HUES64 (cell line): Measurements from ENCODE around the gene GRM8.

Source experiments
- H3K27ac ChIP-seq: 2 replicates; pipeline ENCODE4 v1.7.0; 2013; ENCODE audit warnings: low read depth, low read length, inconsistent platforms
- H3K27me3 ChIP-seq: 2 replicates; pipeline ENCODE4 v1.6.1; 2013; ENCODE audit warnings: mild to moderate bottlenecking, low read length; ENCODE audit not compliant: insufficient read depth
- H3K36me3 ChIP-seq: 2 replicates; pipeline ENCODE4 v1.6.1; 2013; ENCODE audit warnings: mild to moderate bottlenecking, low read length; ENCODE audit not compliant: insufficient read depth
- H3K4me1 ChIP-seq: 2 replicates; pipeline ENCODE4 v1.6.1; 2013; ENCODE audit warnings: mild to moderate bottlenecking, low read length, moderate library complexity; ENCODE audit not compliant: insufficient read depth
- H3K4me3 ChIP-seq: 2 replicates; pipeline ENCODE4 v1.5.1; 2013; ENCODE audit warnings: mild to moderate bottlenecking, low read length, moderate library complexity
- H3K9ac ChIP-seq: 2 replicates; pipeline ENCODE4 v1.6.1; 2013; ENCODE audit warnings: mild to moderate bottlenecking, low read depth, low read length
- H3K9me3 ChIP-seq: 2 replicates; pipeline ENCODE4 v1.6.1; 2013; ENCODE audit warnings: low read depth, low read length; ENCODE audit not compliant: insufficient read depth
- WGBS: fragments of 150-250, 120-280 bp; methylation state at CpG from one replicate; pipeline ENCODE4 v1.1.7; 2013; ENCODE audit warnings: missing lambda C conversion rate; 5-methylcytosine and 5-hydroxymethylcytosine counted together

GRM8 gene

GRCh38 chr7:126511046-126511445, 741.7 kb downstream of the GRM8 start:
- H3K4me1 ChIP-seq, result no peaks in the 10 kb centered on the region
- H3K36me3 ChIP-seq, result no peaks in the 10 kb centered on the region
- no peak overlapping the region for H3K4me3 ChIP-seq
- H3K9me3 ChIP-seq, result peaks cover 4% of the 10 kb centered on the region
- no peaks in the 10 kb centered on the region for H3K27me3 ChIP-seq
- 70% methylated on average over 2 of the region's 2 CpGs for WGBS
- no peak overlapping the region for H3K9ac ChIP-seq
- H3K27ac ChIP-seq, result no peak overlapping the region

- WGBS, result 89% methylated on average over 2 of the region's 2 CpGs
- H3K9ac ChIP-seq, result no peak overlapping the region
- H3K4me3 ChIP-seq, result no peak overlapping the region
- H3K9me3 ChIP-seq, result no peaks in the 10 kb centered on the region
- H3K36me3 ChIP-seq, result no peaks in the 10 kb centered on the region
- no peaks in the 10 kb centered on the region for H3K27me3 ChIP-seq
- H3K4me1 ChIP-seq, result no peaks in the 10 kb centered on the region
- no peak overlapping the region for H3K27ac ChIP-seq
Measured at GRCh38 chr7:126501617-126502016, 751.1 kb downstream of the GRM8 start.

- no peaks in the 10 kb centered on the region for H3K27me3 ChIP-seq
- H3K9me3 ChIP-seq, result no peaks in the 10 kb centered on the region
- no peak overlapping the region for H3K27ac ChIP-seq
- H3K36me3 ChIP-seq, result no peaks in the 10 kb centered on the region
- H3K4me1 ChIP-seq, result no peaks in the 10 kb centered on the region
- H3K9ac ChIP-seq, result no peak overlapping the region
- no peak overlapping the region for H3K4me3 ChIP-seq
- 90% methylated on average over 5 of the region's 5 CpGs for WGBS
Measured at GRCh38 chr7:126499481-126499880, 753.3 kb downstream of the GRM8 start.

- 95% methylated on average over 2 of the region's 2 CpGs for WGBS
- no peaks in the 10 kb centered on the region for H3K9me3 ChIP-seq
Measured at GRCh38 chr7:126495733-126496132, 757.0 kb downstream of the GRM8 start.

GRCh38 chr7:126495001-126495400, 757.7 kb downstream of the GRM8 start:
- H3K4me3 ChIP-seq, result no peak overlapping the region

More at GRCh38 chr7:126495733-126496132, 757.0 kb downstream of the GRM8 start:
- Histone ChIP-seq H3K4me1 (no peaks in the 10 kb centered on the region), H3K27ac (no peak overlapping the region), H3K4me3 (no peak overlapping the region), H3K9ac (no peak overlapping the region), H3K36me3 (no peaks in the 10 kb centered on the region), H3K27me3 (no peaks in the 10 kb centered on the region)

GRCh38 chr7:126493801-126494200, 758.9 kb downstream of the GRM8 start:
- 96% methylated on average over 2 of the region's 2 CpGs for WGBS
- Histone ChIP-seq H3K27me3 (no peaks in the 10 kb centered on the region), H3K4me1 (no peaks in the 10 kb centered on the region), H3K9me3 (no peaks in the 10 kb centered on the region), H3K4me3 (no peak overlapping the region), H3K9ac (no peak overlapping the region), H3K27ac (no peak overlapping the region), H3K36me3 (no peaks in the 10 kb centered on the region)

More at GRCh38 chr7:126495001-126495400, 757.7 kb downstream of the GRM8 start:
- no peak overlapping the region for H3K27ac ChIP-seq
- no peaks in the 10 kb centered on the region for H3K27me3 ChIP-seq
- H3K4me1 ChIP-seq, result no peaks in the 10 kb centered on the region
- H3K9me3 ChIP-seq, result no peaks in the 10 kb centered on the region
- H3K36me3 ChIP-seq, result no peaks in the 10 kb centered on the region
- H3K9ac ChIP-seq, result no peak overlapping the region
- 75% methylated on average over 1 of the region's 1 CpG for WGBS

- no peak overlapping the region for H3K27ac ChIP-seq
- no peaks in the 10 kb centered on the region for H3K27me3 ChIP-seq
- WGBS, result 89% methylated on average over 2 of the region's 2 CpGs
- no peaks in the 10 kb centered on the region for H3K4me1 ChIP-seq
- H3K9me3 ChIP-seq, result no peaks in the 10 kb centered on the region
- H3K4me3 ChIP-seq, result no peak overlapping the region
- no peak overlapping the region for H3K9ac ChIP-seq
- H3K36me3 ChIP-seq, result no peaks in the 10 kb centered on the region
Measured at GRCh38 chr7:126489874-126490273, 762.9 kb downstream of the GRM8 start.

GRCh38 chr7:126487728-126488442, 764.9 kb downstream of the GRM8 start:
- 94% methylated on average over 4 of the region's 4 CpGs for WGBS
- H3K4me1 ChIP-seq, result no peaks in the 10 kb centered on the region
- no peaks in the 10 kb centered on the region for H3K27me3 ChIP-seq
- H3K4me3 ChIP-seq, result no peak overlapping the region
- H3K27ac ChIP-seq, result no peak overlapping the region
- no peaks in the 10 kb centered on the region for H3K9me3 ChIP-seq
- no peak overlapping the region for H3K9ac ChIP-seq
- H3K36me3 ChIP-seq, result no peaks in the 10 kb centered on the region

- H3K4me1 ChIP-seq, result no peaks in the 10 kb centered on the region
- H3K9ac ChIP-seq, result no peak overlapping the region
- no peaks in the 10 kb centered on the region for H3K27me3 ChIP-seq
- no peak overlapping the region for H3K4me3 ChIP-seq
- no peak overlapping the region for H3K27ac ChIP-seq
- no peaks in the 10 kb centered on the region for H3K36me3 ChIP-seq
- H3K9me3 ChIP-seq, result no peaks in the 10 kb centered on the region
Measured at GRCh38 chr7:126486806-126487205, 765.9 kb downstream of the GRM8 start.

- Histone ChIP-seq H3K36me3 (no peaks in the 10 kb centered on the region), H3K9ac (no peak overlapping the region), H3K4me1 (no peaks in the 10 kb centered on the region), H3K27me3 (no peaks in the 10 kb centered on the region), H3K9me3 (no peaks in the 10 kb centered on the region), H3K4me3 (no peak overlapping the region), H3K27ac (no peak overlapping the region)
- WGBS, result 90% methylated on average over 4 of the region's 4 CpGs
Measured at GRCh38 chr7:126485791-126486190, 767.0 kb downstream of the GRM8 start.

GRCh38 chr7:126483972-126484371, 768.8 kb downstream of the GRM8 start:
- Histone ChIP-seq H3K27me3 (no peaks in the 10 kb centered on the region), H3K9ac (no peak overlapping the region), H3K9me3 (0 out of 2 replicates have a peak, but pooled peaks cover 4% of the 10 kb centered on the region), H3K4me3 (no peak overlapping the region), H3K27ac (no peak overlapping the region), H3K36me3 (no peaks in the 10 kb centered on the region), H3K4me1 (no peaks in the 10 kb centered on the region)
- 96% methylated on average over 3 of the region's 3 CpGs for WGBS

- no peak overlapping the region for H3K9ac ChIP-seq
- no peaks in the 10 kb centered on the region for H3K4me1 ChIP-seq
- H3K27me3 ChIP-seq, result no peaks in the 10 kb centered on the region
- peaks cover 24% of the 10 kb centered on the region for H3K9me3 ChIP-seq
- H3K4me3 ChIP-seq, result no peak overlapping the region
- H3K27ac ChIP-seq, result no peak overlapping the region
- H3K36me3 ChIP-seq, result no peaks in the 10 kb centered on the region
Measured at GRCh38 chr7:126472825-126473224, 779.9 kb downstream of the GRM8 start.
